ENCODE results near the gene FAU. TPM values are rescaled to one million over a fixed set of nuclear protein-coding genes. Genes with fewer than 3 reads are reported as not detected.

Gene FAU
- total and polyA plus RNA-seq, 2 of the 13 experiments (the other 11 are each of a cell fraction or from before 2014, with no cell fraction given): 374 to 869 TPM

- TF ChIP-seq ZNF646 (CRISPR knock-in tag; IDR thresholded peaks at IDR 0.05) (no peak), RBFOX2 (IDR thresholded peaks at IDR 0.05; ENCODE audit: low read depth, low read length) (no peak), ZNF766 (CRISPR knock-in tag; IDR thresholded peaks at IDR 0.05; ENCODE audit: borderline replicate concordance) (0 out of 2 replicates have a peak, but pooled peaks have one; percentile 5), MTA3 (CRISPR knock-in tag; IDR thresholded peaks at IDR 0.05) (no peak), ZNF737 (CRISPR knock-in tag; IDR thresholded peaks at IDR 0.05; ENCODE audit: borderline replicate concordance) (no peak), RBM39 (IDR thresholded peaks at IDR 0.05; ENCODE audit: low read depth, low read length, poor library complexity, severe bottlenecking) (peak; percentile 35), PRDM10 (CRISPR knock-in tag; IDR thresholded peaks at IDR 0.05; ENCODE audit: low read depth) (peak; percentile 66; the same call in 1 of the 2 replicates), HMG20A (CRISPR knock-in tag; IDR thresholded peaks at IDR 0.05; ENCODE audit: borderline replicate concordance) (no peak)
Observed at GRCh38 chr11:65134952-65135632, 13.2 kb upstream of the FAU start (continued).

All from HepG2 (cell line).